NOMO-1 treated with dmso at 0.1 percent for 144 hours (cell line): ENCODE results near the gene SULT2B1.

Experiments used
- DNase-seq: peaks from one replicate; lab custom pipeline; 2025; ENCODE audit not compliant: unreplicated experiment; lab: John Stamatoyannopoulos, UW

The SULT2B1 gene

DNA sequence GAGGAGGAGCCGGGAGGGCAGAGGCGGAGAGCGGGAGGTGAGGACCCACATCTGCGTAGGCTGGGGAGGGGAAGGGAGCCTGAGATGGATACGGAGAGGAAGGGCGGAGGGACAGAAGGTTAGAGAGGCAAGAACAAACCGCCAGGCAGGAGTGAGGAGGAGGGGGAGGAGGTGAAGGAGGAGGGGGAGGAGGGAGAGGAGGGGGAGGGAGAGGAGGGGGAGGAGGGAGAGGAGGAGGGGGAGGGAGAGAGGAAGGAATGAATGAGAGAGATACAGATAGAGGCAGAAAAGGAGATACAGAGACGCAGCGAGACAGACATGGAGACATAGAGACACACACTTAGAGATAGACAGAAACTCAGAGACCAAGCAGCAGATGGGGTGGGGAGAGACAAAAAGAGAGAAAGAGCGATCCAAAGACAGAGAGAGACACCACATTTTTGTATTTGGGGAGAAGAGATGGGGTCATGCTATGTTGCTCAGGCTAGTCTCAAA lies 94.8 kb downstream of the SULT2B1 start:
- no peak for DNase-seq

DNA sequence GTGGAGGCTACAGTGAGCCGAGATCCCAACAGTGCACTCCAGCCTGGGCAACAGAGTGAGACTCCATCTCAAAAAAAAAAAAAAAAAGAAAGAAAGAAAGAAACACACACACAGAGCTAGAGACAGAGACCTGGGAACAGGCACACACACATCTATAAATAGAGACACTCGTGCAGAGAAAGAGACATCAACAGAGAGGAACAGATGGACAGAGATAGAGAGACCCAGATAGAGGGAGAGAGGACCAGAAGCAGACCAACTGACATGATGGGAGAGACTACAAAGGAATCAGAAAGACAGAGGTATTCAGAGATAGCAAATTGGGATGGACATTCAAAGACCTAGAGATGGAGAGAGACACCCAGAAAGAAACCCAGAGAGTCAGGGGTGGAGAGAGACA lies 96.2 kb downstream of the SULT2B1 start:
- no peak for DNase-seq
